HG03066 (cell line): ENCODE data around the gene CHST1.

Experiments
- ATAC-seq: cut with Tn5 transposase; IDR thresholded peaks from one replicate; pipeline ENCODE4 v1.9.1; 2021; ENCODE audit warnings: low read depth; ENCODE audit not compliant: unreplicated experiment

CHST1 gene

GRCh38 chr11:45647786-45648185 is 17.6 kb downstream of the CHST1 start:
- no peak for ATAC-seq

DNA sequence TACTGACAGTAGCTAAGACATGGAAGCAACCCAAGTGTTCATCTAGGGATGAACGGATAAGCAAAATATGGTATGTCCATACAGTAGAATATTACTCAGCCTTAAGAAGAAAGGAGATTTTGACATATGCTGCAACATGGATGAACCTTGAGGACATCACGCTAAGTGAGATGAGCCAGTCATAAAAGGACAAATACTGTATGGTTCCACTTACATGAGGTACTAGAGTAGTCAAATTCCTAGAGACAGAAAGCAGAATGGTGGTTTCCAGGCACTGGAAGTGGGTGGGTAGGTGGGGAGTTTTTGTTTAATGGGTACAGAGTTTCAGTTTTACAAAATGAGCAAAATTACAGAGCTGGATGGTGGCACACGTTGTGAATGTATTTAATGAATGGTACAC is 18.1 kb downstream of the CHST1 start:
- ATAC-seq = no peak

GRCh38 chr11:45646275-45646927 is 19.0 kb downstream of the CHST1 start:
- no peak for ATAC-seq

DNA sequence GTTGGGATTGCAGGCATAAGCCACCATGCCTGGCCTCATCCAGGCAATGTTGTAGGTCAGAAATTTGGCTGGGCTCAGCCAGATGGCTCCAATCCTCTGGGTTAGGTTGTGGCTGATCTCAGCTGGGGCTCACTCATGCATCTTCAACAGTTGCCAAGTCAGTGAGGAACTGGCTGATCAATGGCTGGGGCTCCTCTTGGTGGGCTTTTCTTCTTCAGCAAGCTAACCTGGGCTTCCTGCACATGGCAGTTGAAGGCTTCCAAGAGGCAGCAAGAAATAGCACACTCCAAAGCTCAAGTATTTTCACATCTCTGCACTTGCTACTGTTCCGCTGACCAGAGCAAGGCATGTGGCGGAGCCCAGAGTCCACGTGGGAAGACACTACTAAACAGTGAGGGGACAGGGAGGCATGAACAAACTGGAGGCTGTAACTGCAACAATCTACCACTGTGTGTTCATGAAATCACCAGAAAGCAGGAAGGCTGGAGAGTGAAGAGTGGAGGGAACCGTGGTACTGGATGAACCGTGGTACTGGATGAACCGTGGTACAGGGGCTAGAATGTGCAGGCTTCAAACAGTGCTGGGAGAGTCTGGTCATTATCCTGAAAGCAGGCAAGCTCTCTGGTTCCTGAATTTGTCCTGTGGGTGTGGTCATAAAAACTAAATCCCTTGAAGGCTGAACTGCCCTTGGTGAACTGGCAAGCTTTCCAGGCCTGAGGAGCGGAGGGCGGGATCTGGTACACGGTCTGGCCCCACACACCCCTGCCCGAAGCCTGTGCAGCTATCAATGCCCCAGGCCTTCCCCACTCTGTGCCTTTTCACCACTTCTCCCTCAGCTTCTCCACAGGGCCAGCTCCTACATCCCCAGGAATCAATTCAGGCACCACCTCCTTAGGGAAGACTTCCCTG is 20.2 kb downstream of the CHST1 start:
- no peak for ATAC-seq

DNA sequence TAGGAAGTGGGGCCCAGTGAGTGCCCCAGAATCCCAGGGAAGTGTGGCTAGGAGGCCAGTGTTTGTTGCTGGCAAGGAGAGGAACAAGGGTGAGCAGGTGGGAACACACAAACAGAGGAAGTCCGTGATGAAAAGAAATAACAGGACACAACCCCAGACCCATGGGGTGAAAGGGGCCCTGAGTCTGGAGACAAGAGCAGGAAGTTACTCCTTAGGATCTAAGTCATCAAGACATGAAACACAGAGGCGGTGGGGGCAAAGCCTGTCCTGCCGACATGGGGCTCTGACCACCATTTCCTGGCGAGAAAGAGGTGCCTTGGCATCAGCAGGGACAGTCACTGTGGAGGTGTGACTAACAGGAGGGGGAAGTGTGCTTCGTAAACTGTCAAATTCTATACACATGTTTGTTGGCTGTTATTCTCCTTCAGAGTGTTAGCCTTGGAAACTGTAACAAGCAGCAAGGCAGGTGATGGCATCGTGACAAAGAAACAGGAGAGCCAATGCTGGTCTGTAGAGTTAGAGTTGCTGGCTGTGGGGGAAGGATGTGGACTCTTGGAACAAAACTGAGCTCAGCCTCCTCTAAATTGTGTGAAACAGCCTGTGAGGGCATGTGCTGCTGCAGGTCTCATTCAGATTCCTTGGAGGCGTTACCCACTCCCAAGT is 21.7 kb downstream of the CHST1 start:
- no peak for ATAC-seq

DNA sequence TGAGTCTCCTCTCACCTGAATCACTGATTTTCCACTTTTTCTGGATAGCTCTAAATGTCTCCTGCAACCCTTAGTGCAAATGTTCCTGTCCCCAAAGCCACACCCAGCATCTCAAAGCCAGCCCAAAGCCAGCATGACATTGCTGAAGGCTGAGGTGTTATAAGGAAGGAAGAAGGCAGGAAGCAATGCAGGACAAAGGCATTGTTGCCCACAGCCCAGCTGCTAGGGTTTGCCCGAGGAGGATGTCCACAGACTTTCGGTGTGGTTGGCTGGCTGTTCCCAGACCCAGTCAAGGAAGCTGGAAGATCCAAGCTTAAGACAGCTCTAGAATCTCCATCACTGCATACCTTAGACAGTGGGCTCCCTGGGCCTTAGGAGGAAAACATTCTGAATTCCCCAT is 23.5 kb downstream of the CHST1 start:
- ATAC-seq = no peak

- no peak for ATAC-seq
These were observed 27.4 kb downstream of the CHST1 start for GRCh38 chr11:45638051-45638450.

GRCh38 chr11:45635907-45636306 is 29.5 kb downstream of the CHST1 start:
- ATAC-seq = no peak

- no peak for ATAC-seq
These were observed 39.8 kb downstream of the CHST1 start for GRCh38 chr11:45625611-45626010.

DNA sequence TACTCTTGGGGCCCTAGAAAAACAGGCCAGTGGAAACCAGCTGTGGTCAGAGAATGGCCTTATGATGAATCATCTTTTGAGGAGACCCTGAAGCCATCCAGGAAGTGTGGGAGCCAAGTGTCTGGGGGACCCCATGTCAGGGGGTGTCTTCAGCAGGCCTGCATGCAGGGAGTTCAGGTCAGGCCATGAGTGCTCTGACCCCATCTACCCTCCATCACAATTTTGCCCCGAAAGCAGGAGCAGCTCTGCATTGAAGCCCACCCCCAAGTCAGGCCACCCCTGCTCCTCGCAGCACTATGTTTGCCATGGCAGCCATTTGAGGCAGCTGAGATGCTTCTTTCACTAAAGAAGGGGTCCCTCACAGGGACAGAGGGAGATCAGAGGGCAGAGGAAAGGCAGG is 41.3 kb downstream of the CHST1 start:
- ATAC-seq = no peak

DNA sequence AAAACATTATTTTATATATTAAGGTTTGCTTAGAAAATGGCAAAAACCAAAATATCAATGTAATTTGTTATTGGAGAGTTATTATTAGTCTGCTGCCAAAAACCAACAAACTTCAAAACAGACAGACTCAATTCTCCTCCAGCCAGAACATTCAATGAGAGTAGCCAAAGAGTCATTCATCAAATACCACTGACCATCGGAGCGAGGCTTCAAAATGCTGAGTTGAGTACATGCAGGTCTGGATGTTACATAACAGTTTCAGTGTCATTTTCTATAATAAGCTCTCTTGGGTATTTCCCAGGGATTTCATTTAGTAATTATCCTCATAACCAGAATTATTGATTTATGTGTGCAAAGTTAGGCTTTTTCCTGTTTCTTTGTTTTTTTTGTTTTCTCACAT is 42.6 kb downstream of the CHST1 start:
- ATAC-seq = no peak

GRCh38 chr11:45622283-45622682 is 43.1 kb downstream of the CHST1 start:
- ATAC-seq = no peak

GRCh38 chr11:45621588-45621987 is 43.8 kb downstream of the CHST1 start:
- no peak for ATAC-seq

DNA sequence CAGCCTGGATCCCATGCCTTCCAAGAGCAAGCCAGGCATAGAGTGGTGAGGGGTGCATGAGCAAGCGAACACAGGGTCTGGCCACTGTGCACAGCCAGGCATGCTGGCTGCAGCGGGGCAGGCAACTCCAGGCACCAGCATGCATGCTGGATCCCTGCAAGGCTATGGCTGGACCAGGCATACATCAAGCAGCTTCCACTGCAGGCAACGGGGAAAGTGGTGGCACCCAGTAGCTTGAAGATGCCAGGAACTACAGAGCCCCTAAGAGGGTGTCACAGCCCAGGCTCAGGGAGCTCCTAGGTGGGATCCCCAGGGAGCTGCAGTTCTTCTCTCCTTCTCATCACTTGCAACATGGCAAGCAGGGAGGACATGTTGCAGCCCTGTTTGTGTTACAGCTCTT is 45.2 kb downstream of the CHST1 start:
- no peak for ATAC-seq

GRCh38 chr11:45618897-45619296 is 46.5 kb downstream of the CHST1 start:
- ATAC-seq = no peak

- no peak for ATAC-seq
These were observed 47.4 kb downstream of the CHST1 start for GRCh38 chr11:45617871-45618601.

GRCh38 chr11:45616802-45617549 is 48.4 kb downstream of the CHST1 start:
- no peak for ATAC-seq

DNA sequence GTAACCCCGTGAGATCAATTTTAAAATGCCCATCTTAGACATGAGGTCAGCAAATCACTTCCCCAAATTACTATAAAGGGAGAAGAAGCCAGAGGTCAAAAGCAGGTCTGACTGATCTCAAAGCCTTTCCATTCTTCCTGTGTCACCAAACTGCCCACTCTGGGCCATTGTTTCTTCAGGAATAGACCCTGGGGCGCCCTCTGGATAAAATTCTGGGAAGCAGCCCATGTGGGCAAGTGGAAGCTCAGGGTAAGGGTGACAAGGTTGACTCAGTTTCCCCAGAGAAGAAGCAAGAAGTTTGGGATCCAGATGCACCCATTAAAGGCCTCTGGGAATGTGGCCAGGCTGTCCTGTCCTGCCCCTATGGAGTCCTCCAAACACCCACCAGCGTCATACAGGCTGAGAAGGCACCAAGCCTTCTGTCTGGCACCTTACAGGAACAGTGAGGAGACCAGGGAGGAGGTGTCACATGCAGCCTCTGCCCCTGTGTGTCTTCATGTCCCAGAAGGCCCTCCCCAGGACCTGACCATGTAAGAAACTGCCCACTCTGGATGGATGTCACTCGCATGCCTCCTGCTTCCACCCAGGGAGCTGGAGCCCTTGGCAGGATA is 50.1 kb downstream of the CHST1 start:
- no peak for ATAC-seq

DNA sequence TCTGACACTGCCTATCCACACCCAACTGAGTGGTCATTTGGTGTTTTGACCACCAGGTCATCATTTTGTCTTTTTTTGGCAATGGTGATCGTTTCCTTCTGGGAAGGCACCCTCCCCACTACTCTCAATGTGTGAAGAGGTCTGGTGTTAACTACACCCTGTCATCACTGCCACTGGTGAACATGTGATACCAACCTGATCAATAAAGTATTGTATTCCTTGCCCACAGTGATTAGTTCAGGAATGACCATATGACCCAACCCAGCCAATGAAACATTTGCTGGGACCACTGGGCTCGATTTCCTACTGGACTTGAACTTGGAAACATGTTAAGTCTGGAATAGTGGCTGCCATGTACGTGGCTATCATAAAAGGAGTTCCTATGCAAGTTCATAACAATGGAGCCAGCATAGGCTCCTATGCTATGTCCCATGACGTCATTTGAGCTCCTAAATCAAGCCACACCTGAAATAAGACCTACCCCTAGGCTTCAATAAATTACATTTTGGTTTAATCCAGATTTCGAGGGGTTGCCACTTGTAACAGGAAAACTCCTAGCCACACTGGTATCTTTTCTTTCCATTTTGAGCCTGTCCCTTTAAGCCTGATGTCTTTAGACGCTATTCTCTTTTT is 51.1 kb downstream of the CHST1 start:
- ATAC-seq = no peak
